Hematopoietic multipotent progenitor cell treated with erythropoietin and hydrocortisone succinate and interleukin-3 and kit ligand, for 15 days (in vitro differentiated cells): Measurements from ENCODE around the gene NCAM1.

Experiments used
- DNase-seq: peaks from one replicate; pipeline ENCODE4 v3.0.0-alpha.2; 2015; ENCODE audit warnings: low spot score

NCAM1 gene

DNA sequence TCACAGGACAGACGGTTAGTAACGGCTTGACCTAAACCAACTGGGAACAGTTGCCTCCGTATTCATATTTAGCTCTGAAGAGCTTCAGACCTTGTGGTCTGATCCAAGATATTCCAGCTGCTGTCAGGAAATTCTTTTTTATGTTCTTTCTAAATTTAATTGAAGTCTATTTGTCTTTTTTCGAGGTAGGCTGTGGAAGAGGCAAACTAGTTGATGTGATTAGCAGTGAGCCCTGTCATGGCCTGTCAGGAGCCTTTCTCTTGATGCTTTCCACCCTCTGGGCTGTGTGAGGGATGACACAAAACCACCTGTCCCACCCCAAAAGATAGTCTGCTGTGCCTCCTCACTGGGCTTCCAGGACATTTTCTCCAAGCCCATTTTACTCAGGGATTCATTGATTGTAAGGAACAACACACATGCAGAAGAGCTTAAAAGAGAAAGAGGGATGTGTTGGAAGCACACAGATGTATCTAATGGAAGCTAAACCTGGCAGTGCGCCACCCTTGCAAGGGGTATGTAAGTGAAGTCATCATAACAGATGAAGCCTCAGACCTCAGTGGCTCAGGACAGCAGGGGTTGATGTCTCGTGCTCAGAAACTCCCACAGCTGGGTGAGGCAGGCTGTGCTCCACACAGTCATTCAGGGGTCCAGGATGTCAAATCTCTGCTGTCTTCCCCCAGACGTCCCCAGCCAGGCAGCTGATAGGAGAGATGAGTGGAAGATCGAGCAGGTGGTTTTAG is 170.0 kb downstream of the NCAM1 start:
- DNase-seq, result no peak

DNA sequence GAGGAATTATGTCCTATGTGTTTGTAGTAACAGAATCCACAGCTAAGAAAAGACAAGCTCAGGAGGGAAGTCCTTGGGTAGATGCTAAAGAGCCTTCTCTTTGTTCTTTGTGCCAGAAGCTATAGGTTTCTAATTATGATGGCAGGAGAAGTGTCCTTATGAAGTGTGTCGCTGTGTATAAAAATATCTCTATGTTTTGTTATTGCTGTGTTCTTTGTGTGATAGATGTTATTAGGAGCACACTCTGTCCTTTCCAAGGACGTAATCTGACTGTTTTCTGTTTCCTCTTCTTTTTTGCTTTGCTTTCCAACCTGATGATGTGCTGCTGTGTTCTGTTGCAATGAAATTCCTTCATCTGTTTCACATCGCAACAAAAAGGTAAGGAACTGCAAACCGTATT is 171.9 kb downstream of the NCAM1 start:
- DNase-seq, result no peak

DNA sequence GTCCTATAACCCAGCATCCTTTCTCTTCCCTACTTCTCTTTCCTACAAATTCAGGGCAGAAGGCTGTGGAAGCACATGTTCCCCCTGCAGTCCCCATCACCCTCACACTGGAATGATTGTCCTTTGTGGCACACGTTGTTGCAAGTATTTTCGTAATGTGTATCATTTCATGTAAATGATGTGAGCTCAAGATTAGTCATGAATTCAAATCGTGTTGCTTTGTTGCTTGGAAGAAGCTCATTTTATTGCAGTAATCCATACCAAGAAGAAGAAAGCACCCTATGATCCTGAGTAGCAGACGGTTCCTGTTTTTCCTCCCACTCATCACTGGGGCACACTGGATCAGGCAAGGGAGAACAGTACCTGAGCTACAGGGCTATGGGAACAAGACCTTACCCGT is 173.4 kb downstream of the NCAM1 start:
- DNase-seq, result no peak

DNA sequence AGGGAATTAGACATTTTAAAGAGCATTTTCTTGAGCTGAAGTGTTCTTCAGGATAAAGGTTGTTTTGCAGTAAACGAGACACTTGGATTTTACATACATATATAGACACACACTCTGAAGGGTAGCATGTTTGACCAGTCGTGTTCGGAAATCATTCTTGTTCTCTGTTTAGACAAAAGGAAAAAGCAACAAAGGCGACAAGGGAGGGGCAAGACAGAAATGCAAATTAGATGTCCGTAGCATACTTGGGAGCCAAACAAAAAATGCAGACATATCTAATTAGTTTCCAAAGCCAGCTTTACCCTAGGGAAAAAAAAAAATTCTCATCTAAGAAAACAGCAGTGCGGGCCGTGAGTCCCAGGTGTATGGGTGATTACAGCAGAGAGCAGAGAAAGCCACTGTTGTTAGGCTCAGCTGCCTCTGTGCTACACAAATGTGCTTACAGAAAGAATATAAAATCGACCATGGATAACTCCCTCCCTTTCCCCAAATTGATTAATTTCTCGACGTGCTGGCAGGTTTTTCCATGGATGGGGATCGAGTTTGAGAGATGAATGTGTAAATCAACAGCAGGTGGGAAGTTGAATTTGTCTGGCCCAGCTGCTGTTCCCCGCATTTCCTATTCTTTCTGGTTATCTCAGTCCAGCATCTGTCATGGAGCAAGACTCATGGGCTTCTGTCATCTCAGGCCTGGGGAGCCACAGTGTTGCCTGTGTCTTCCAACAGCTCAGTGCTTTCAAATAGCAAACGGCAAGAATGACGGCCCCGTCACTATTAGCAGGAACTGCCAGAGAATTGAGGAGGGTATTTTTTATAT is 176.7 kb downstream of the NCAM1 start:
- DNase-seq, result no peak

DNA sequence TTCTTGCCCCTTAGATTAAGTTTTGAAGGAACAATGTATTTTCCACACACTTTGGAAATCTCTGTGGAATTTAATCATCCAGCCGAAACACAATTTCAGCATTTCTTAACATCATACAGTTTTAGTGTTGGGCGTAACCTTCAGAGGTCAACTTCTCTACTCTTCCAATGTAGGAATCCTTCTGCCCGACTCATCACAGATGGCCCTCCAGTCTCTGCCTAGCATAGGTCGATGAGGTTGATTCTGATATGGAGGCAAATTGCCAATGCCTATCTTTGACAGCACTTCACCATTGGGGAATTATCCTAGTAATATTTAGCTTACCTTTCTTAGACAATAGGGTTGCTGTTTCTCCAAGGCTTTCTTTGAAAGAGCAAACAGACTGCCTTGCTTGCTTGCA is 177.5 kb downstream of the NCAM1 start:
- no peak for DNase-seq

DNA sequence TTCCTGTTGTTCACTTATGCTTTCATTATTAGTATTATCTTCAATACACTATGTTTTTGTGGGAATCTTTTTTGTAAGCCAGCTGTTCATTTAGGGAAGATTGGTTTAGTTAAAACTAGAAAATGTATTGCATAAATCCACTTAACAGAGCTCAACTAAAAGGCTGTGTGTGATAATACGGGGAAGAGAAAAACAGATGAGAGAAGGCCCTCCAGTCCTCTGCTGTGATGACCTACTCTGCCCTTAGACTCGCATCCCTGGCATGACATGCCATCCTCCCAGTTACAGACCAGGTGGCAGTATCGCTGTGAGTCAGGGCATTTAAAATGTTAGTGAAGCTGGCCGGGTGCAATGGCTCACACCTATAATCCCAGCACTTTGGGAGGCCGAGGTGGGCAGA is 179.8 kb downstream of the NCAM1 start:
- DNase-seq, result no peak

DNA sequence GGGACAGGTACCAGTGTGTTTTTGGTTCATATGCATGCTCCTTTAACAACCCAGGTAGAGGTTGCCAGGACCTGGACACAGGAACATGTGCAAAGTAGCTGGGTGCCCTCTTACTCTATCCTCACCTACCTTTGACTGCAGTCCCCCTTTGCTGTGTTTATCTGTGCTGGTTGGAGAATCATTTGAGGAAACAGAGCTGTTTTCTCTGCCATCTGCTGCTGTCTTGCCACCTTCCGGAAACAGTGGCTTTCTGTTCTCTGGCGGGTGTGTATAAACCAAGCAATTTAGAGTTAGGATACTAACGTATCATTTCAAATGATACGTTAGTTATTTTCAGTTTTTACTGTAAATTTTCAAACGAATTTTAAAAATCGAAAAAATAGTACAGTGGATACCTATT is 181.3 kb downstream of the NCAM1 start:
- DNase-seq, result no peak

DNA sequence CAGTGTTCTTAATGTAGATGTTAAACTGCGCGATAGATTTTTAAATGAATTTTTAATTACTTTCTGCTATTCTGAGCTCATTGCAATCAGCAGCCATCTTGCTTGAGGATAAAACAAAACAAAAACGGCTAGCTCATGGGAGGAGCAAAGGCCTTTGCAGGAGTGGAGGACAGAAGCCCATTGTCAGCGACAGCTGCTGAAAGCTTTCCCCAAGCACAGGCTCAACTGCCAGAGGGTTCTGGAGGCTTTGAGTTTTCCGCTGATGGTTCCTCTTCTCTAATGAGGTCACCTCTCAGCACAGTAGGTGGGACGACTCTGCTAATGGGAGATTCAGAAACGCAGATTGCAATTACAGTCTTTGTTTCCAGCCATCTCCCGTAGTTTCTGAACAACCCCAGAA is 186.0 kb downstream of the NCAM1 start:
- no peak for DNase-seq

DNA sequence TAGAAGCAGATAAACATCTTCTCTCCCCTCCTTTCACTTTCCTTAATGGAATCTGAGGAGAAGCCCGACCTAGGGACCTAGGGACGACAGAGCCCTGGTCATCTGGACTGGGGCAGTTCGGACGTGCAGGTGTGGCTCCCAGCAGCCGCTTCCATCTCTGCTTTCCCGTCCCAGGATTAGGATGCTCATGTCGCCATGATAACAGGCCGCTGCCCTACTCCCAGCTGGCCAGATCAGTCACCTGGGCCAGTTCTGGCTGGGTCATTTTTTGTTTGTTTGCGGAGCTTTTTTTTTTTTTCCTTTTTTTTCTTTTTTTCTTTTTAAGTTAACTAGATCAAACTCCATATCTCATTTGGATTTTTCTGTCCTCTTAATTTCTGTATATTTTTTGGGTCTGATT is 186.9 kb downstream of the NCAM1 start:
- no peak for DNase-seq

DNA sequence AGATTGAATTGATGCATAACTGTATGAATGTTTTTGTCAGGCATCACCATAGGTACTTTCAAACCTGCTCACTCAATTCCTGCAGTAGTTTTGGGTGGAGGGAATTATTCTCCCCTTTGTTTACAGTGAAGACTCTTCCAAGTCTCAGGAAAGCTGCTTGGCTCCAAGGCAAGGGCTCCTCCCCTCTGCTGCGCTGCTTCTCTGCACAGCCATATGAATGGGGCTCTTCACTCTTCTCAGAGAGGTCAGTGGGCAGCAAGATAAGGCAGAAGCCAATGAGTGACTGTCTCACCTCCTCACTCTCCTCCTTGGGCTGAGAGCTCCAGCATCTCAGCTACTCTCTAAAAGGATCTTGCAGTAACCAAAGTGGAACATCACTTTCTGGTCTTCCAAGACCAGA is 187.4 kb downstream of the NCAM1 start:
- DNase-seq, result no peak

DNA sequence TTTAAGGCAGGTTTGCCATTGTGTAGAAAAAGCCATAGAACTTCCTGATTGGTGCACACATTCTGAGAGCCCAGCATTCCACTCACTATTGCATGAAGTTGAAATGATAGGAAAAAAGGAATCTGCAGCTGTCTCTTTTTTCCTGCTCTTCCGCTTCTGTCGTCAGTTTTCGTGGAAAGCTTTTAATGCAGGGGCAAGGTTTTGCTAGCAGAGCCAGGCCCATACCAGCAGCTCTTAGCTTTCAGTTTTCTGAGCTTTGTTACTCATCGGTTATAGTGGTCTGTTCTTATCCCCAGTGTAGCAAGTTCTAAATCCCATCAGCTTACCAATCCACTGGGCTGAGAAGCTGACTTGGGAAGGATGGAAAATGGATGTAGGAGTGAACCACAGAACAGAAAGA is 190.3 kb downstream of the NCAM1 start:
- no peak for DNase-seq

DNA sequence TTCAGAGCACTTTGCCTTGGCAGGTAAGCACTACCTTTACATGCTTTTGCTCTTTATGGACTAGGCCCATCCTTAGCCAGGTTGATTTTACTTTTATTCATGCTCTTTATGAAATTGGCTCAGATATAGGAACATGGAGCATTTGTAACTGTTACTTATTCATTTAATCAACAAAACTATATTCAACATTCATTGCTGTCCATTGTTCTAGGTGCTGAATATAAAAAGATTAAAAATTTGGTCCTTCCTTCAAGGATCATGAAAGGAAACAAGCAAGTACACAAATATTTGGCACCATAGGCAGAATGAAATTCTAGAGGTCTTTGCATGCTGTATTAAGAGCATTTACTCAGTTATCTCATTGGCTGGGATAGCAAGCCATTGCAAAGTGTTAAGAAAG is 191.3 kb downstream of the NCAM1 start:
- no peak for DNase-seq

DNA sequence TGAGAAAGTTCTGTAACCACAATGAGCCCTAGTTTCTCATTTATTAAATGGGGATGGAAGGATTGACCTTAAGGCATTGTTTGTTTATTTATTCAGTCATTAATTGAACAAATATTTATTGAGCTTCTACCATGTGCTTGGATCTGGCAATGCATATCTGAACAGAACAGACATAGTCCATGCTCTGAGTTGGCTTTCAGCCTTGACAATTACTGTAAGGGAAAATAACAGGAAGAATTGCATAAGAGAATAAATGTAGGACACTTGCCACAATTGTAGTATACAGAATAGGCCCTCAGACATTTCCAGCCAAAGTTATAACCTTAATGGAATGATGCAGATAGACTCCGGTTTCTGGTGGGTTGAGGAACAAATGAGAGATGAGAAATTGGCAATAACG is 192.6 kb downstream of the NCAM1 start:
- DNase-seq, result no peak

DNA sequence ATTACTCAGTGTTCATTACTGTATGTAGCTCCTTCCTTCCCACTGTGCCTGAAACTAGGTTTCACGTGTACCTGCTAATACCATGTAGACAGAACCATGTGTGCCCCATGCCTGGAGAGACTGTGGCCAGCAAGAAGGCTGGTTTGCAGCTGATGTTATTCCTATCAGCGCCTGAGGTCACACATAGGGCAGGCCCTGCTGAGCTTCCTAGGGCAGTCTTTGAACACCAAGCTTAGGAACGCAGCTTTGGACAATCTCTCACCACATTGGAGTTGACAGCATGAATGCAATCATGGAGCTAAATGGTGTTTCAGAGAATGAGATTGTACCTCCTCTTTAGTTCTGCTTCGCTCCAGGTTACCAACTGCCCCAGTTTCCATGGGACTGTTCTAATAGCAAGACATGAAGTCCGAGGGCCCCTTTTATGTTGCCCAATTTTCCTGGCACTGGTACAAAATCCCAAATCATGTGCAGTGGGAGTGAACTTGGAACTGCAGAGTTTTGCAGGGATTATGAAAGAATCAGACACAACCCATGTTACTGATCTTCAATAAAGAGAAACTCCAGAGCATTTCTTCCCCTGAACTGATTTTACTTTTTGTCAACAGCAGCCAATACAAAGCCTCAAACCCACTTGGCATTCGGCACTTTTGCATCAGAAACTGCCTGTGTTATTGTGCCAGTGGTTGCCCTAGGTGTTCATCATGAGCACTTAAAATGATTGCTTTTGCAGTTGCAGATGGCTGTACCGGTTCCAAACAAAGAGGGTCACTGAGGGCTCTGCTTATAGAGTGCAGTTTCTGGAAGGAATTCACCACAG is 199.0 kb downstream of the NCAM1 start:
- DNase-seq, result no peak

DNA sequence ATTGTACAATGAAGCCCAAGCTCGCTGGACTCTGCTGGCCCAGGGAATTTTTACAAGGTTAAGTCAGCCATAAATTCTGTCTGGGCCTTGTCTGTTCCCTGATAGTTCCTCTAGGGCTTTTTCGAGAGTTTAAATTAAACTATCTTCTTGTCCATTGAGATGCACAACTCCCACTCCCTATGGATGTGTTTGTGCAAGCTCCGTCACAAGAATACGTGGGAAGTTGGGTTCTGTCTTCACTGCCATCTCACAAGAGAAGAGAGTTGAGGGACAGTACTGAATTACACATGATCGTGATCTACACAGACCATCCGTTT is 199.5 kb downstream of the NCAM1 start:
- DNase-seq, result no peak

DNA sequence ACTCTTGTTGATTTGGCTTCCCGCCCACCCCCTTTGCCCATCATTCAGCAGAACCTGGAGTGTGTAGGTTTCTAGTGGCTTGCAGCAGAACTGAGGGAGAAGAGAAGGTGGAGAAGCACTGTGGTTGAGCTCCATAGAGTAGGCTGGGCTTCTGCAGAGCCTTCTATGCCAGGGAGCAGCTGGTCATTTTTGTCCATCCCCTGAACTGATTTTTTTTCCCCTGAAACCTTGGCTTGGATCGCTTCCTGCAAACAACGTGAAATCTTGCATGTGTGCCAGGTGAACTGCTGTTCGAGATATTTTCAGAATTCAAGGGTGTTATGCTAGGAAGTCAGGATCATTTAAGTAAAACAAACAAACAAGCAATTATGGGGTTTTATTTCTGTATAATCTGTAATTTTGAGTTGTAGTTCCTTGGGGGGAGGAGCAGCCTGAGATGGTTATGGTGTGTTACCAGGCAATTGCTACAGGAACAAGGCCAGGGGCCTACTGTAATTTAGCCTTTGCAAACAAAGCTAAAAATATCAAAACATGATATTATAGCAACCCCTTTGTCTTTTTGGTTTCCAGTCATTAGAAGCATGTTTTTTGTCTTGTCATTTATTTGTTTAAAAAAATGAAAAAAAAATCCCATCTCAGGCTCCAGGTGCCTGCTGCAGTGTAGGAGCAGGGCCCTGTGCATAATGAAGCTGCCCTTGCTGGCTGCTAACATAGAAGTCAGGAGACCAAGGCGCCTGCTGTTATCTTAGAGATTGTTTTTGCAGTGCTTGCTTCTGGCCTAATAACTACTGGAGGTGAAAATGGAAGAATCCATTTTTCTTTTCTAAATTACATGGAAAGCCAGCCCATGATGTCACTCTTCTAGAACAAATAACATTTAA is 200.7 kb downstream of the NCAM1 start:
- DNase-seq, result no peak

DNA sequence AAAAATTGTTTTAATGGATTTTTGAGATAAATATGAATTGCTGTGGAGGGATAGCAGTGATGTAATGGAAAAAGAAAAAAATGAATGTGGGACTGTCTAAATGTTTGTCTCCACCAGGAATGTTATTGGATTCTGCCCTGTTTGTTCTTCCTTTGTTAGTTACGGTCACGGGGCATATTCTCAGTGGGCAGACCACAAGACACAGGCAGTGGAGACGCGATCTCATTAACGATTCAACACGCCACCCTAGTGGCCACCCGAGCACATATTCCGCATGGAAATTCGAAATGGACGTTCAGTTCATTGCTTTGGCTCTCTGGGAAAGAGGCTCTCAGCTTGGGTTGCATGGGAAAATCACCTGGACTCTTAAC is 201.4 kb downstream of the NCAM1 start:
- no peak for DNase-seq

DNA sequence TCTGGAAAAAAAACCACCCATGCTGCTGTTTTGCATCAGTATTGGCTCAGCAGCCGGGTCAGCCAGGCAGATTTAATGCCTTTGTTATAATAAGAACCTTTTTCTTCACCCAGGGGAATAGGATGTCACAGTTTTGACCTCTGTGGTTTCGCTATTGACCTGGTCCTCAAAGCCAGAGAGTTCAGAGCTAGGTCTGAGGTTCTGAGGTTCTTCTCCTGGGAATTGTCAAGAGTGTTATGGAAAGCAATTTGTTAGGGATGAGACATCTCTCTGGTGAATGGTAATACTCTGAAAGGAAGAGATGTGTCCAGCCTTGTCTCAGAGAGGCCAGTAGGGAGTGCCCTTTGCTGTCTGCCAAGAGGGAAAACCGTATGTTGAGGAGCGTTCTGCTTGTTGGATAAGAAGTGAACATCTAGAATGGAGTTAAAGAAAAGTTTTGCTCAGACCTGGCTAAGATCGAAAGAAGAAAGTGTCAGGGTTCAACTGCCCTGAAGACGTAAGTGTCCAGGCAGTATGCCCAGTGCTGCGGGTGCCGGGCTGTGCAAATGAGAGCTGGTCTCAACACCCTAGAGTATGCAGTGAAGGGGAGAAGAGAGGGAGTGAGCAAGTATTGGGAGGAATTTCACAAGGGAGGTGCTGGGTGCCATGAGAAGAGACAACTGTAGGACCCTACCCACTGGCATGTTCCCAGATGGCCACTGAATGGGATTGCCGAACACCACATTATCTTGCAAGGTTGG is 202.2 kb downstream of the NCAM1 start:
- no peak for DNase-seq

DNA sequence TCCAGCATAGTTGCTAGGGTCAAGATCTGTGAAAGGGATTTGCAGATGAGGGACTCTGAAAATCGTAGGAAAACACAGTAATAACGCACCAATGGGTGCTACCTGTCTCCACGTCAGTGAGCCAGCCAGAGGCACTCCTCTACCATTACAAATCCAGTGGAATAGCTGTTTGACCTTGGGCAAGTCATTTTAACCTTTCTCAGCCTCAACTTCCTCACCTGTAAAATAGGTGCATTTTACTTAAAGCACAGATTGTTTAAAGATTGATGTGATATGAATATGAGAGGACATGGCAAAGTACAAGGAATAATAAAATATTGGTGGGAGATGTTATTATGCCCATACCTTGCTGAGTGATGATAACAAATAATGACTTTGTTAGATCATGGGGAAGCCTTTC is 205.1 kb downstream of the NCAM1 start:
- DNase-seq, result no peak

DNA sequence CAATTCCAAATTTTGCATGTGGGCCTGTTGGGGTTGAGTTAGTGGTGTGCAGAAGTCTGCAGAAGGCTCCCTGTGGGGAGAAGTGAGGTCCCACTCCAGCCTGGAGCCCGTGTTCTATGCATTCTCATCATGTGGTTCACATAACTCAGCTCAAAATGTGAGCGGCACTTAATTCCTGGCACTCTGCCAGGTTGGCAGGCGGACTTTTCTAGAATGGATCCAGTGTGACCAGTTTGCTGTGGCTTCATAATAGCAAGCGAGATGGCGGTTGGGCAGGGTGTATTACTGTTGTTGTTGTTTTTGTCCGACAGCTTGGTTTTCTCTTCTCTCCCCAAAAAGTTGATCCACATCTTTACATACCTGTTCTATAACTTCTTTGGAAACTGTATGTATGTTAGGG is 206.4 kb downstream of the NCAM1 start:
- DNase-seq, result peak; percentile 4
